ENCODE data around the gene ZNF133.

Gene ZNF133

DNA sequence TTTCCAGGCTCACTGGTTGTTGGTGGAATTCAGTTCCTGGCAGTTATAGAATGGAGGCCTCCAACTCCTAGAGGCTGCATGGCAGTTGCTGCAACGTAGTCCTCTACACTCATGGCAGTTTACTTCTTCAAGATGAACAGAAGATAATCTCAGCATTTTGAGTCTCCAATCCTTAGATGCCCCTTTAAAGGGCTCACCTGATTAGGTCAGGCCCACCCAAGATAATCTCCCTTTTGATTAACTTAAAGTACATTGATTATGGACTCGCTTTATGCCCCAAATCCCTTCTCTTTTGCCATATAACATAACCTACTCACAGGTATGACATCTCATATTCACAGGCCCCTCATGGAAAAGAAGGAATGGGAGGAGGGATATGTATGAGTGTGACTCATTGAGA is 76.4 kb downstream of the ZNF133 start:
- DNase-seq = no peak
